CD4-positive, alpha-beta T cell treated with Interleukin-1 beta for 1 hour (primary cell): ENCODE measurements around the gene ZNF836.
A peak's percentile ranks its signal among the peaks of the same experiment; 100 is the strongest.
"Not testable (repeated sequence)": the region's sequence is repeated elsewhere in the genome, so short reads cannot be mapped to it uniquely, and the experiment has no call there.

Source experiments
- DNase-seq, 2 donors: peaks; one replicate each; pipeline ENCODE4 v3.0.0-alpha.2; 2020 to 2022

The ZNF836 gene

DNA sequence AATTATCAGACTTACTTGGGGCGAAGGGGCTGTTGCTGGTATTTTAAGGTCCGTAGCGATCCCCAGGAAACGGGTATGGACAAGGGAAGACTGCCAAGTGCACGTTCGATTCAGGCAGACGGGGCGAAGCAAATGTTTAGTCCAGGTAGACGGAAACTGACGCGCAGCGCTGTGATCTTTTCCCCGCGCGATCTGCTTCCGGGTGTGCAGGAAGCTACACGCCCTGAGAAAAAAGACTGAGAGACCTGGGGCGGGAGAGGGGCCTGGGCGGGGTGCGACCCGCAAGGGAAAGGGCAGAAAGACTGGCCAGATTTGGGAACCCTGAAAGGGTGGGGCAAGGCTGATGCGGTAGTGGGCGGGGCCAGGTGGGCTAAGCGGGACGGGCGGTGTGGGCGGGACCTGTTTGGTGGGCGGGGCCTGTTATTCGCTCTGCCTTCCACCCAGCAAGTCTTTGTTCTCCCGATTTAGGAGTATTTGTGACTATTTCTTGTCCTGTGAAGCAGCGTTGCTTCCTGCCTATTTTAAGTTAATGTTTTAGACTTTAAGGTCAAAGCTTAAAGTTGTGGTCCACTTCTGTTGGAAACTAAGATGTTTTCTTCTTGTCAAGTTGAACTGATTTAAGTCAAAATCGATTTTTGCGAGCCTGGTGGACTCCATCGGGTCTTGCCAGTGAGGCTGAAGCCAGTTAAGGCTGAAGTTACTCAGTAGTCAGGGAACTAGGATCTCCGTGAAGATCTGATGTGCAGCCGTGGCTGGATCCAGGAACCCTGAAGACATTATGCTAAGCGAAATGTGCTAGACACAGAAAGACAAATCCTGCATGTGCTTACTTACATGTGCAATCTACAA lies at the start of gene ZNF836:
Gene ZNF836 (minus strand): TSS at position 301 of the 849 bp plus-strand sequence. CDS start 3,549 bp downstream, outside the sequence.
- peak; percentile 95 for DNase-seq

DNA sequence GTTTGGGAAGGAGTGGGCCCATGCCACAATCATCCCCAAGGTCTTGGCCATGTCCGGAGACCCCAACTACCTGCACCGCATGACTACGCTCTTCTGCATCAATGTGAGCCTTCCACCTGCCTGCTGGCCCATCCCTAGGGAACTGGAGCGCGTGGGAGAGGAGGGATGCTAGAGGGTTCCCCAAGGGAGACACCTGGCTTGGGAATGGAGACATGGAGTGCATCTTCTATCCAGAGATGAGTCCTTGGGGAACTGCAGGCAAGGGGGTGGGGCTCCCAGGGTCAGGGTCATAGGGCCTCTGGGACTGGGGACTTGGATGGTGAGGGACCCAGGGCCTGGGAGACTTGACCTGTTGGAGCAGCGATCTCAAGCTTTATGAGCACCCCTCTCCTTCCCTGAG lies 49.6 kb upstream of the ZNF836 start:
- DNase-seq = no peak

DNA sequence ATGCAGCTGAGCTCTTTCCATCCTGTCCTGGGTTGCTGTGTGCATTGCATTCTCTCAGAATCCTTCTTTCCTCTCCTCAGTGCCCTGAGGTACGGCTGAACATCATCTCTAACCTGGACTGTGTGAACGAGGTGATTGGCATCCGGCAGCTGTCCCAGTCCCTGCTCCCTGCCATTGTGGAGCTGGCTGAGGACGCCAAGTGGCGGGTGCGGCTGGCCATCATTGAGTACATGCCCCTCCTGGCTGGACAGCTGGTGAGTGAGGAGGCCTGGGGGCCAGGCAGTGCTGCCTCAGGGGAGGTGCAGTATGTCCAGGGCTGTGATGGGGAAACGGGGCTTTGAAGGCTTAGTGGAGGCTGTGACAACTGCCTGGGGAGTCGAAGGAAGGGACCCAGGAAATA lies 48.2 kb upstream of the ZNF836 start:
- DNase-seq = no peak

DNA sequence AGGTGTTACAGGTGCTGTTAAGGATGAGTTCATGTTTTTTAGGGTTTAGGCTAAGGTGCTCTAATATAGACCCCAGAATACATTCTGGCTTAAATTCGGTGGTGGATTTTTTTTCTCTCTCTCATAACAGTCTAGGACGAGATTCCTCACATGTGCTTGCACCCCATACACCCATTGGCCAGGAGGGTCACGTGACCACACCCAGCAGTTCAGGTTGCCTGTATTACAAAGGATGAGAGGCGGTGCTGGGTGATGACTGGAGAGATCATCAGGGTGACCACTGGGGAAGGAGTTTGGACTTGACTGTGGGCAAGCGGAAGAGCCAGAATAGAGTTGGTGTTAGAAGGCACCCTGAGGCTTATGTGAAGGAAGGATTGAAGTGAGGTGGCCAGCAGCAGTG lies 46.2 kb upstream of the ZNF836 start:
- DNase-seq = no peak

DNA sequence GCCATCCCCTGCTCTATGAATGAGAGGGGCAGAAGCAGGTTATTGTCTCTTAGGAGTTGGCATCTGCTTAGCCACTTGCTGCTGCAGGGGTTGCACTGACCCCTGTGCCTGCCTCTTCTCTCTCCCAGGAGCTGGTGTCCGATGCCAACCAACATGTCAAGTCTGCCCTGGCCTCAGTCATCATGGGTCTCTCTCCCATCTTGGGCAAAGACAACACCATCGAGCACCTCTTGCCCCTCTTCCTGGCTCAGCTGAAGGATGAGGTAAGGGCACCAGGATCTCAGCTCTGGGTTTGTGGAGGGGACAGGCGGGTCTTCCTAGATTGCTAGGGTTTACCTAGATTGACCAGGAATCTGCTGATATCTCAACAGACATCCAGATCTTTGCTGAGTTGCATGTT lies 45.0 kb upstream of the ZNF836 start:
- DNase-seq = no peak

DNA sequence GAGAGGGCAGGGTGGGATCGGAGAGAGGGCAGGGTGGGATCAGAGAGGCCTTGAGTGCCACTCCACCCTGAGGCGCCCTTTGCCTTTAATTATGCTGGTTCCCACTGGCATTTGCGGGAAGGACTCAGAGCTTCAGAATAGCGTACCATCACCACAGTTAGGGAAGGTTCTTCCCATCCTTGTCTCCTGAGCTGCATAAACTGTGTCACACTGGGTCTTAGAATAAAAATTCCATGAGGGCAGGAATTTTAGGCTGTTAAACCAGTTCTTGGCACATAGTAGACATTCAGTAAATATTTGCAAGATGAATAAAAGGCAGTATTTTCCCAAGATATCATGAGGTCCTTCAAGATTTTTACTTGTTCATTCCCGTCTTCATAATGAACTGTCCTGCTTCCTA lies 42.8 kb upstream of the ZNF836 start:
- no peak for DNase-seq

DNA sequence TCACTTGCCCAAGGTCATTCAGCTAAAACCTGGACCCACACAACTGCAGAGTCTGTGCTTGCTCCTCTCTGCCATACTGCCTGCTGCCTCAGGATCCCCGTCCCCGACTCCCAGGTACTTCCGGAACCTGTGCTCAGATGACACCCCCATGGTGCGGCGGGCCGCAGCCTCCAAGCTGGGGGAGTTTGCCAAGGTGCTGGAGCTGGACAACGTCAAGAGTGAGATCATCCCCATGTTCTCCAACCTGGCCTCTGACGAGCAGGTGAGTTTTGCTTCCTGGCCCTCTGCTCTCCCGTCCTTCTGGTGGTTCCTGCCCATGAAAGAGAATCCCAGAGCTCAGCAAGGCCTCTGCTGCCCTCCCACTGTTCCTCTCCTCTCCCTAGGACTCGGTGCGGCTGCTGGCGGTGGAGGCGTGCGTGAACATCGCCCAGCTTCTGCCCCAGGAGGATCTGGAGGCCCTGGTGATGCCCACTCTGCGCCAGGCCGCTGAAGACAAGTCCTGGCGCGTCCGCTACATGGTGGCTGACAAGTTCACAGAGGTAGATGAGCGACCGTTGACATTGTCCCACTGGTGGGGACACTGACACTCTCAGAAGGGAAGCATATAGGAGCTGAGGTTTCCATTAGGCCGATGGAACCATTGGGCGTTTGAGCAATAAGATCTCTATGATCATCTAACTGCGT lies 41.3 kb upstream of the ZNF836 start:
- no peak for DNase-seq

DNA sequence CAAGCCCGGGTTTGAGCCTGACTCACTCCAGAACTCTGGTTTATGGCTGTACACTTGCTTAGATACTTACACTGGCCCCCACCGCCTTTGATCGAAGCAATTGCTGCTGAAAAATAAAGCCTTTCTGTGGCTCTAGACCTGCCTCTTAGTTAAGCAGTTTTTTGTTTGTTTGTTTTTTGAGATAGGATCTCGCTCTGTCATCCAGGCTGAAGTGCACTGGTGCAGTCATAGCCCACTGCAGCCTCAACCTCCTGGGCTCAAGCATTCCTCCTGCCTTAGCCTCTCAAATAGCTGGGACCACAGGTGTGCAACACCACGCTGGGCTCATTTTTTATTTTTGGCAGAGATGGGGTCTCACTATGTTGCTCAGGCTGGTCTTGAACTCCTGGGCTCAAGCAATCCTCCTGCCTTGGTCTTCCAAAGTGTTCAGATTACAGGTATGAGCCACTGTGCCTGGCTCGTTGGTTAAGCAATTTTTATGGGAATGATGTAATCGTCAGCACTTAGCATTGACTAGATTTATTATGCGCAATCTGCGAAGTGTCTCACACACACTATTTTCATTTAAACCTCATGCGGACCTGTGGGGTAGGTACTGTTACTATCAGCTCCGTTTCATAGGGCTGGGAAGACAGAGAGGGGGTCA lies 40.6 kb upstream of the ZNF836 start:
- no peak for DNase-seq

DNA sequence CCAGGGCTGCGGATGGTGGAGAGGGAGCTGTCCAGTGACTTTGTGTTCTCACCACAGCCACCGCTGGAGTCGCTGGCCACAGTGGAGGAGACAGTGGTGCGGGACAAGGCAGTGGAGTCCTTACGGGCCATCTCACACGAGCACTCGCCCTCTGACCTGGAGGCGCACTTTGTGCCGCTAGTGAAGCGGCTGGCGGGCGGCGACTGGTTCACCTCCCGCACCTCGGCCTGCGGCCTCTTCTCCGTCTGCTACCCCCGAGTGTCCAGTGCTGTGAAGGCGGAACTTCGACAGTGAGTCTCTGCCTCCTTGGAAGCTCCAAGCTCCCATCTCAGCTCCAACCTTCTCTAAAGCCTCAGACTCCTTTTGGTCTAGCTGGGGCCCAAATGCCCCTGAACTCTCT lies 39.8 kb upstream of the ZNF836 start:
- DNase-seq = no peak

DNA sequence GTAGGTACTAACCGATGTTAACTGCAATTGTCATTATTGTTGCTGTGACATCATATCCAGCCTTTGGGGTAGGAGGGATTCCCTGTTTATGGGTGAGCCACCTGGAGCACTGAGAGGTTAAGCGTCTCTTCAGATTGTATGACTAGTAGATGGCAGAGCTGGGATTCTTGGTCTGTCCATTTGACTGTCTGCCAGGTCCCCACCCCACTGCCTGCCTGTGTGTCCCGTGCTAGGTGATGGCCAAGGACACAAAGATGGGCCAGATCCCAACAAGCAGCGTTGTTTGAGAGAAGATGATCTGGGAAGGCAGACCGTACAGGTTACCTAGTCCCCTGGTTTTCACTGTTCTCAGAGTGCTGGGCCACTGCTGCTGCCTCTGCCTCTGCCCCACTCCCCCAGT lies 35.1 kb upstream of the ZNF836 start:
- DNase-seq = no peak

DNA sequence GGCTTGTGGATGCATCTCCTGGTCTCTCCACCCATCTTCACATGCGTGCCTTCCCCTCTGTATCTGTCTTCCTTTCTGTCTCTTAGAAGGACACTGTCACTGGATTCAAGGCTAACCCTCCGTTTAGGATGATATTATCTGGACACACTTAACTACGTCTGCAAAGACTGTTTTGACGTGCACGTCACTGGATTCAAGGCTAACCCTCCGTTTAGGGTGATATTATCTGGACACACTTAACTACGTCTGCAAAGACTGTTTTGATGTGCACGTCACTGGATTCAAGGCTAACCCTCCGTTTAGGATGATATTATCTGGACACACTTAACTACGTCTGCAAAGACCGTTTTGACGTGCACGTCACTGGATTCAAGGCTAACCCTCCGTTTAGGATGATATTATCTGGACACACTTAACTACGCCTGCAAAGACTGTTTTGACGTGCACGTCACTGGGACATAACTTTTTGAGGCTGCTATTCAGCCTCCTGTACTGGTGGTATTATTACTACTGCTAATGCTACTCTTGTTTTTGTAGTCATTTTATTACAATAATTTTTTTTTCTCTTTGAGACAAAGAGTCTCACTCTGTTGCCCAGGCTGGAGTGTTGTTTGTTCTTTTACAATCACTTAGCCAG lies 29.5 kb upstream of the ZNF836 start:
- not testable (repeated sequence) for DNase-seq

DNA sequence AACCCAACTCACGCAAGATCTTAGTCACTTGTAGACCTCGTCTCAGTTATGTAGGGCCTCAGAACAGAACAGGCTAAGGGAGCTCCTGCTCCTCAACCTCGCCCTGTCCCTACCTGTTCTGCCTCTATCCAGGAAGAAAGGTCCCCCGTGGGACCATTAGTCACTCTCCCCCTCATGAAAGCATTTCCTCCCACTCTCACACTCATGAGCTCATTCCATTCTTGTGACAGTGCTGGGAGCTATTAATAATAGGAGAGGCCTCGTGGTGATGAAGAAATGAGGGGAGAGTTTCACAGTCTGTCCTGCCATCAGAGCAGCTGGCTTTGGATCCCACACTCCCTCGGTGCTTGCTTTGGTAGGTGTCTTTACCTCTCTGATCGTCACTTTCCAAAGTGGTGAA lies 28.6 kb upstream of the ZNF836 start:
- DNase-seq = no peak

DNA sequence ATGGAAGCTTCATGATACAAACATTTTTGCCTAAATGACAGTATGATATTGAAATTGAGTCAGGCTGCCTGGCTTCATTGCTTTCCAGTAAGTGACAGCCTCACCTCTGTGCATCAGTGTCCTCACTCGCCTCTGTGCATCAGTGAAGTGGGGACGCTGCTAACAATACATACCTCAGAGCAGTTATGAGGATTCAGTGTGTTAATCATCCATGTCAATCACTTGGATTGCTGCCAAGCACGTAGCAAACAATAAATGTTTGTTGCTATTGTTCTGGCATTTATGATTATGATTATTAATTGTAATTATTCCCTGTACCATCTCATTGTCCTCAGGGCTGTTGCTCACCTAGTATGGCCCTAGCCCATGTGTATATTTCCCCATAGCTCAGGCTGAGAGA lies 27.3 kb upstream of the ZNF836 start:
- no peak for DNase-seq

DNA sequence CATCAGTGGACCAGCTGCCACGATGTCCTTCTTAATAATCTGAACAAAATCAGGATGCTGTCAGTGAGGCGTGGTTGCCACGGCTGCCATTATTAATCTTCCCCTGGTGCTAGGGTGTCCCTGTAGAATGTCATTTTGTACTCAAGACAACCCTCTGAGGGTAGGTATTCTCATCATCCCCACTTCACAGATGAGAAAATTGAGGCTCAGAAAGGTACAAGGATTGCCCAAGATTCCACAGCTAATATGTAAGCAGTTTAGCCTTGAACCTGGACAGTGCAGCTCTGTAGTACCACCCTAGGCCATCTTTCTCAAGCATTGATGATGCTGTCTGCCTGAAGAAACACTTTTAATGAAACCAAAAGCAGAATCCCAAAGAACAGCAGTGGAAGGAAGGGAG lies 26.5 kb upstream of the ZNF836 start:
- no peak for DNase-seq

DNA sequence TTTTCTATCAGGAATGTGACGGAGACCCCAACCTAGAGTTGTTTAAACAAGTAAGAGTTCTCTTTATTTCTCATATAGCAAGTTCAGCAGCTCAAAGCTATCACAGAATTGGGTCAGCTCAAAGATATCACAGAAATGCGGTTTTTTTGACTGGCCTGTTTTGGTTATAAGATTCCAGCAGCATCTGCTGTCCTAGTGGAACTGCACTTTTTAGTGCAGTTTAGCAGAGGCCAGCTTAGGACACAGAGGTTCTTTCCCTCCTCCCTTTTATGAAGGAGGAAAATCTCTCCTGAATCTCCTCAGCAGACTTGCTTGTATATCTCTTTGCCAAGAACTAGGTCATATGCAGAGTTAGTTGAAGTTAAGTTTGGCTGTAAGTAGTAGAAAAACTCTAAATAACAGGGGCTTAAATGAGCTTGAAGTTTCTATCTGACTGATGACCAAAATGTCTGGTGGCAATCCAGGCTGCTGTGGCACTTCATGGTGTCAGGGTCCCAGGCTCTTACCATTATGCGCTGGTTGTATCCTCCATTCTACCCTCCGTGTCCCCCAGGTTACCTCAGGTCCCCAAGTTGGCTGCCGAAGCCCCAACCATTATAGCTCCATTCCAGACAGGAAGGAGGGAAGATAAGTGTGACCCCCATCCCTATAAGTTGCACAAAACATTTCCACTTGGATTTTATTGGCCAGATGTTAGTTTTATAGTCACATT lies 25.0 kb upstream of the ZNF836 start:
- no peak for DNase-seq

DNA sequence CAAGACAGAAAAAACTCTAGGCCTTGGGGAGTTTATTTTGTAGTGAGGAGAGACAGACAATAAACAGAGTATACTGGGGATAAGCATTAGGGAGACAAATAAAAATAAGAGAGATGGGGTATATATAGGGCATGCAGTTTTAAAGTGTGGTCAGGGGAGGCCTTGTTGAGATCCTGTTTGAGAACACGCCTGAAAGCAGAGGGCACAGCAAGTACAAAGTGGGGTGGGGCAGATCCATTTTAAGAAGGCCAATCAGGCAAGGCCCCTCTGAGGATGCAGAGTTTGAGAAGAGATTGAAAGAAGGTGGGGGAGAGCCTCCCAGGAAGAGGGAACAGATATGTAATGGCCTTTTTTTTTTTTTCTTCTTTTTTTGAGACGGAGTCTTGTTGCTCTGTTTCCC lies 20.5 kb upstream of the ZNF836 start:
- no peak for DNase-seq

DNA sequence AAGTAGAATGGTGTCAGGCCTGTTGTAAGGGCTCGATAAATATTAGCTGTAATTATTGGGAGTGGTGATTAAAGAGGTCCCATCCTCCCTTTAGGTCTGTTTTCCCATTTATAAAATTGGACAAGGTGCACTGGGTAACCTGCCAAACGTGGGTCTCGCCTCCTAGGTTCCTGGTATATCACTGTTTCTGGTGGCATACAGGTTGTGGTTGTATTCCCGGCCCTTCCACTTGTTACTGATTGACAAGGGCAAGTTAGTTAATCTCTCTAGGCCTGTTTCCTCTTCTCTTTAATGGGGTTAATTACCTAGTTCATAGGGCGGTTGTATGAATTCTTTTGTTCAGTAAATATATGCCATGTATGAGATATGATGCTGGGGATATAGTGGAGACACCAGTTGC lies 20.0 kb upstream of the ZNF836 start:
- DNase-seq = no peak

DNA sequence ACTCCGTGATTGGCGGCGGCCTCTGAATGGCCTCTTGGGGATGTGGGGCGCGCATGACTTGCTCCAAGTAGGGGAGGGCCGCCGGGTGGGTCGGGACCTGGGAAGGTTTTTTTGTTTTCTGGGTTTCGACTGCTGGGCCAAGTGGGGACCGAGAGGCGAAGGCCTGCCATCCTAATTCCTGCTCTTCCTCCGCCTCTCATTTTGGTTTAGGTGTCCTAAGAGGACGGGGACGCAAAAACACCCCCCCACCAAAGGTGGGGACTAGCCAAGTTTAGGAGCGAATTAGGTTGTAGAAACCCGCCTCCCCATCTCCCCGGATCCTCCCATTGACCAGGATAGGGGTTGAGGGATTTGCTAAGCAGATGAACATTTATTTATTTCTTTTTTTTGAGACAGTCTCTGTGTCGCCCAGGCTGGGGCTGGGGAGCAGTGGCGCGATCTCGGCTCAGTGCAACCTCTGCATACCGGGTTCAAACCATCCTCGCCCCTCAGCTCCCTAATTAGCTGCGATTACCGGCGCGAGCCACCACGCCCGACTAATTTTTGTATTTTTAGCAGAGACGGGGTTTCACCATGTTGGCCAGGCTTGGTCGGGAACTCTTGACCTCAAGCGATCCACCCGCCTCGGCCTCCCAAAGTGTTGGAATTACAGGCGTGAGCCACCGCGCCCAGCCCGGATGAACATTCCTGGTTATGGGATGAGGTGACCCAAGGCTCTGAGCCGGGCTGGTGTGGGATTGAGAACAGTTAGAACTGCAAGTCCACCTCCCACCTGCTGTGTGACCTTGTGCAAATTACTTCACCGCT lies 19.3 kb upstream of the ZNF836 start:
- peak in 1 of 2 donors; percentile 5 for DNase-seq

DNA sequence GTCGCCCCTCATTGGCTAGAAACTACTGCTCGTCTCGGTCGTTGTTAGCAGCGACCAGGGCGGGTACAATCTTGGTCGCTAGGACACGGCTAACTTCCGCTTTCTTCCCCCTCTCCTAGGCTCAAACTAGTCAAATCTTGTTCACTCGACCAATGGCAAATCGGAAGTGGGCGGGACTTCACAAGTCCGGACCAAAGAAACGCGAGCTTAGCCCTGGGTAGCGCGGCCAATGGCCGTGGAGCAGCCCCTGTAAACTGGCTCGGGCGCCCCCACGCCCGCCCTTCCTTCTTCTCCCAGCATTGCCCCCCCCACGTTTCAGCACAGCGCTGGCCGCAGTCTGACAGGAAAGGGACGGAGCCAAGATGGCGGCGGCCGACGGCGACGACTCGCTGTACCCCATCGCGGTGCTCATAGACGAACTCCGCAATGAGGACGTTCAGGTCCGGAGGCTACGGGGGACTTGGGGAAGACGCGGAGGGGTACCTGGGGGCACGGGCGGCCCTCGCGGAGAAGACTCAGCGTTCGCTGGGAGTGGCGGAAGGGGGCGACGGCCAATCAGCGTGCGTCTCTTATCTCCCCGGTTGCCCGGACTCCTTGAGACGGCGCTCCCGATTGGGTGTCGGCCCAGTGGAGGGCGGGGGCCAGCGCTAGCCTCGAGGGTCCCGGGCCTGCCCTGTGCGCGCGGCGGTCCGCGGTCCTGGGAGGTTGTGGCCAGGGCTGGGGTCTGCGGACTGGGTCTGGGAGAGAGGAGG lies 18.5 kb upstream of the ZNF836 start, which contains the start of gene PPP2R1A:
Gene PPP2R1A (plus strand): TSS at position 318 of the 752 bp plus-strand sequence. CDS start 45 bp downstream, at position 363.
- DNase-seq = peak; percentile 99 to 100

DNA sequence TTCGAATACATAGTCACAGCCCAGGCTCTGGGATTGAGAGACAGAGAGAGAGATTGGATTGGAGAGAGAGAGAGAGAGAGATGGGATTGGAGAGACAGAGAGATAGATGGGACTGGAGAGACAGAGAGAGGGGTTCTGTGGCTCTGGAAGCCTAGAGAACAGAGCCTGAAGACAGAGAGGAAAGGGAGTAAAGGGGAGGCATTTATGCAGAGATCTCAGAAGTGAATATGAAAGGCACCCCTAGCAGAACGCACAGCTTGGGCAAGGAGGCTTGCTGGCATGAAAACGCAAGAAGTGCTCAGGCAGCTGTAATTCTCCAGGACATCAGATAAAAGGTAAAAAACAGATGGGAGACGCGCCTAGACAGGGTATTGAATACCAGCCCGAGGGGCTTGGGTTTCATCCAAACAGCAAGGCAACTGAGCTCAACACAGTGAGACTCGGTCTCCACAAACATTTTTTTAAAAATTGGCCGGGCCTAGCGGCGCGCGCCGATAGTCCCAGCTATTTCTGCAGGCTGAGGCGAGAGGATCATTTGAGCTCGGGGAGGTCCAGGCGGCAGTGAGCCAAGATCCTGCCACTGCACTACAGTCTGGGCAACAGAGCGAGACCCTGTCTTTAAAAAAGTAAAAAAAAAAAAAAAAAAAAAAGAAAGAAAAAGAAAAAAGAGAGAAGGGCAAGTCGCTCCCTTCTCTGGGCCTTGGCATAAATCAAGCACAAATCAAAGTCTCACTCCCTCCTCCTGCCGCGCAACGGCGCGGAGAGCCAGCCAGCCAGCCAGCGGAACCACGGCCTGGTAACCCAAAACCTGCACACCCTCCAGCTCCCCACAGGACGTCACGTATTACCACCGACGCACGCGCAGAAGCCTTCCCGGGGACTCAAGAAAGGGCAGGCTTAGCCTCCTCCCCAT lies 17.7 kb upstream of the ZNF836 start:
- no peak for DNase-seq
